HG03066 (cell line): ENCODE measurements around the gene XRCC1.
"Not testable (repeated sequence)": the region's sequence is repeated elsewhere in the genome, so short reads cannot be mapped to it uniquely, and the experiment has no call there.

Source experiments
- ATAC-seq: cut with Tn5 transposase; IDR thresholded peaks from one replicate; pipeline ENCODE4 v1.9.1; 2021; ENCODE audit warnings: low read depth; ENCODE audit not compliant: unreplicated experiment

Gene XRCC1

DNA sequence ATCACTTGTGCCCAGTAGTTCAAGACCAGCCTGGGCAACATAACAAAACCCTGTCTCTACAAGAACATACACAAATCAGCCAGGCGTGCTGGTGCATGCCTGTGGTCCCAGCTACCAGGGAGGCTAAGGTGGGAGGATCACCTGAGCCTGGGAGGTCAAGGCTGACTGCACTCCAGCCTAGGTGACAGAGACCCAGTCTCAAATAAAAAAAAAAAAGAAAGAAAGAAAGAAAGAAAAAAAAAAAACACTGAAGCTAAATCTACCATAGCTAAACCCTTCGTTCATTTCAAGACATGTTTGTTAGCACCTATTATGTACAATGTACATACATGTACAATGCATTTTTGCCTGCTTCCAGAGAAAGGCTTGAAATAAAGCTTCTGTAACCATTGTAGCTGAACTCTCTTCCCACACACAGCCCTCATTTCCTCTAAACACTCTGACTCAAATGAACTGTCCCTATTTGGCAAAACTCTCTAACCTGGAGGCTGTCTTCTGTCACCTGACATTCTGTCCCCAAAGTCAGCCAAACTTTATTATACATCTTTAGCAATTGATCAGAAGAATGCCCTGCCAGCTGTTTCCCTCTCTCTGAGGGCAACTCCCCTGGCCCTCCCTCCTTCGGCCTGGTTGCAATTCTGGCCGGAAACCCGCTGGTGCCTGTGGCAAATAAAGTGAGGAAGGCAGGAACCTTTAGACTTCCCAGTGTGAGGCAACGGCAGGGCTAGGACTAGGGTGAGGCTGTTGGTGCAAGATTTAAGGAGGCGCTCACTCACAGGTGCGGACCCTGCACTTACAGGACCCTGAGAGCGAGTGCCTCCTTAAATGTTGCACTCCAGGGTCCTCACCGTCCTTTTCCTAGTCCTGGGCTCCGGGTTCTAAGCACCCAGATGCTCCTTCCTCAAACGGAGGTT lies 50.1 kb downstream of the XRCC1 start:
- ATAC-seq, result no peak

DNA sequence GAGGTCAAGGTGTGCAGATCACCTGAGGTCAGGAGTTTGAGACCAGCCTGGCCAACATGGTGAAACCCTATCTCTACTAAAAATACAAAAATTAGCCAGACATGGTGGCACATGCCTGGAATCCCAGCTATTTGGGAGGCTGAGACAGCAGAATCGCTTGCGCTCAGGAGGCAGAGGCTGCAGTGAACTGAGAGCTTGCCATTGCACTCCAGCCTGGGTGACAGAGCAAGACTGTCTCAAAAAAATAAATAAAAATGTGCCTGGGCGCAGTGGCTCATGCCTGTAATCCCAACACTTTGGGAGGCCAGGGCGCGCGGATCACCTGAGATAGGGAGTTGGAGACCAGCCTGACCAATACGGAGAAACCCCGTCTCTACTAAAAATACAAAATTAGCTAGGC lies 51.6 kb downstream of the XRCC1 start:
- not testable (repeated sequence) for ATAC-seq

DNA sequence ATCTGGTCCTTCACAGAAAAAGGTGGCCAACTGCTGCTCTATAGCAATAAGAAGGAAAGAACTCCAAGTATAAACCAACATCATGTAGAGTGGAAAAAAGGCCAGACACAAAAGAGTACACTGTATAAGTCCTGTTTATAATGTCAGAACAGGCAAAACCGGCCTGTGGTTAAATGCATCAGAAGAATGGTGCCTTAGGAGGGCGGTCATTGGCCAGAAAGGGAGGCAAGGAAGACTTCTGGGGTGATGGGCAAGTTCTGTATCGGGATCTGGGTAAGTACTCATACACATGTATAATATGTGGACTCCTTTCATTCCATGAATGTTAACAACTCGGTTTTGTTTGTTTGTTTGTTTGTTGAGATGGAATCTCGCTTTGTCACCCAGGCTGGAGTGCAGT lies 52.4 kb downstream of the XRCC1 start:
- no peak for ATAC-seq

DNA sequence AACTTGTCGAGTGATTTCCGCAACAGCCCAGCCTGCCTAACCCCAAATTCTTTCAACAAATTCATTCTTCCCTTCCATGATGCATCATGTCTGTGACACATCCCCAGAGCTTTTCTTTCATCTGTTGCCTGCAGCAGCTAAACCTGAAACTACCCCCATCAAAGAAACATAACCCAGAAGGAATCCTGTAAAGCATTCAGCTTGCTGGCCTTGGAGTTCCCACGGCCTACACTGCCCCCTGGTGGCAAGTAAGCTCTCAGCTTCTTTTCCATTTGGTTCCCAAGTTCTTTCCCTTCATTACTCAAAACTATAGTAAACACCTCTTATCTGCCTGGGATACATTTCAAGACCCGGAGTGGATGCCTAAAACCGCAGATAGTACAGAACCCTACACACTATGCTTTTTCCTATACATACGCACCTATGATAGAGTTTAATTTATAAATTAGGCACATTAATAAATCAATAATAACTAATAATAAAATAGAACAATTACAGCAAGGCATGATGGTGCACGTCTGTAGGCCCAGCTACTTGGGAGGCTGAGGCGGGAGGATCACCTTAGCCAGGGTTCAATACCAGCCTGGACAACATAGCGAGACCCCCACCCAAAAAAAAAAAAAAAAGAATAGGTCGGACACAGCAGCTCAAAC lies 55.8 kb downstream of the XRCC1 start:
- no peak for ATAC-seq

GRCh38 chr19:43518051-43518450 lies 57.3 kb downstream of the XRCC1 start:
- no peak for ATAC-seq

GRCh38 chr19:43512399-43512798 lies 62.9 kb downstream of the XRCC1 start:
- not testable (repeated sequence) for ATAC-seq

- no peak for ATAC-seq
Measured at GRCh38 chr19:43511324-43511723, 64.0 kb downstream of the XRCC1 start.

DNA sequence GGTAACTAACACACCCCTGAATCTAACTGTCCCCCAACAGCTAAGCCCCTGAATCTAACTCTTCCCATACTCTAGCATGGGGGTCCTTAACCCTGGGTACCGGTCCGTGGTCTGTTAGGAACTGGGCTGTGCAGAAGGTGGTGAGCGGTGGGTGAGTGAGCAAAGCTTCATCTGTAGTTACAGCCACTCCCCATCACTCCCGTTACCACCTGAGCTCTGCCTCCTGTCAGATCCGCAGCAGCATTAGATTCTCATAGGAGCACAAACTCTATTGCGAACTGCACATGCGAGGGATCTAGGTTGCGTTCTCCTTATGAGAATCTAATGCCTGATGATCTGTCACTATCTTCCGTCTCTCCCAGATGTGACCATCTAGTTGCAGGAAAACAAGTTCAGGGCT lies 64.6 kb downstream of the XRCC1 start:
- no peak for ATAC-seq

GRCh38 chr19:43507880-43508279 lies 67.4 kb downstream of the XRCC1 start:
- no peak for ATAC-seq

DNA sequence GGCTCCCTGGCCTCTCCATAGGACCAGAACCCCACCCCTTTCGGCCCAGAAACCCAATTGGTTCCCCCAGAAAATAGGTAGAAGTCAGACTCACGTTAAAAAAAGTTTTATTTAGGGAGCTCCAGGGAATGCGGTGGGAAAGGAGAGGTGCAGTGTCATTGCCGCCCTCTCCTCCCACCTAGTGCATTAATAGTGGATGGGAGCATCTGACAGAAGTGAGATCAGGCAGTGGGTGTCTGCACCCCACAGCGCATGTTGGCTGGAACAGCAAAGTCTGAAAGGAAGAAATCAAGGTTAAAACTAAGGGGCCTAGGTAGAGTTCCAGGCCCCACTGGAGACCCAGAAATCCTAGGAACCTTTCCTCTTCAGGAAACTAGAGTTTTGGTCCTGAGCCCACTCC lies 68.7 kb downstream of the XRCC1 start:
- ATAC-seq, result no peak

DNA sequence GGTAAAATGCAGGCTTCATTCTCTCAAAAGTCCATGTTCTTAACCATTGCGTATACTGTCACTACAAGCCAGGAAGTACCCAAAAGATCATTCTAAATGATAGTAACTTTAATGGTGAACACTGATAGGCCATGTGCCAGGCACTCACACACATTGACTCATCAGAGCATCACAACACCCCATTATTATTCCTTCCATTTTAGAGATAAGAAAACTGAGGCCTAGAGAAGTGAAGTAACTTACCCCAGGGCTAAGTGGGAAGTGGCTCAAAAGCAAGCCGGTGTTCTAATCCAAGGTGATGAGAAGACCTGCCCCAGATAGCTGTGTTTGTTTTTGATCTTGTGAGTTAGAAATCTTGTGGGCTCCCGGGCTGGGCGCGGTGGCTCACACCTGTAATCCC lies 69.4 kb downstream of the XRCC1 start:
- no peak for ATAC-seq

DNA sequence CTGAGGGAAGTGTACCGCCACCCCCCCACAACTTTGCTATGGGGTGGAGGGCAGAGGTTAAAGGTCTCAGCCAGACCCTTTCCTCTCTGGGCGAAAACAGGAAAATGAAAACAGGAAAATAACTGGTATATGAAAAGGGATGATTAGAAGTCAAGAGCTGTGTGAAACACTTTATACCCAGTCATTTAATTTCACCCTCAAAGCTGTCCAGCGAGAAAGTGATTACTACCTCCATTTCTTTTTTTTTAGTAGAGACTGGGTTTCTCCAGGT lies 70.2 kb downstream of the XRCC1 start:
- ATAC-seq, result no peak

GRCh38 chr19:43504426-43505185 lies 70.7 kb downstream of the XRCC1 start, which contains the start of gene PHLDB3:
Gene PHLDB3 (minus strand): TSS chr19:43504746. CDS start chr19:43504118, 628 bp downstream.
- ATAC-seq, result peak; percentile 23

DNA sequence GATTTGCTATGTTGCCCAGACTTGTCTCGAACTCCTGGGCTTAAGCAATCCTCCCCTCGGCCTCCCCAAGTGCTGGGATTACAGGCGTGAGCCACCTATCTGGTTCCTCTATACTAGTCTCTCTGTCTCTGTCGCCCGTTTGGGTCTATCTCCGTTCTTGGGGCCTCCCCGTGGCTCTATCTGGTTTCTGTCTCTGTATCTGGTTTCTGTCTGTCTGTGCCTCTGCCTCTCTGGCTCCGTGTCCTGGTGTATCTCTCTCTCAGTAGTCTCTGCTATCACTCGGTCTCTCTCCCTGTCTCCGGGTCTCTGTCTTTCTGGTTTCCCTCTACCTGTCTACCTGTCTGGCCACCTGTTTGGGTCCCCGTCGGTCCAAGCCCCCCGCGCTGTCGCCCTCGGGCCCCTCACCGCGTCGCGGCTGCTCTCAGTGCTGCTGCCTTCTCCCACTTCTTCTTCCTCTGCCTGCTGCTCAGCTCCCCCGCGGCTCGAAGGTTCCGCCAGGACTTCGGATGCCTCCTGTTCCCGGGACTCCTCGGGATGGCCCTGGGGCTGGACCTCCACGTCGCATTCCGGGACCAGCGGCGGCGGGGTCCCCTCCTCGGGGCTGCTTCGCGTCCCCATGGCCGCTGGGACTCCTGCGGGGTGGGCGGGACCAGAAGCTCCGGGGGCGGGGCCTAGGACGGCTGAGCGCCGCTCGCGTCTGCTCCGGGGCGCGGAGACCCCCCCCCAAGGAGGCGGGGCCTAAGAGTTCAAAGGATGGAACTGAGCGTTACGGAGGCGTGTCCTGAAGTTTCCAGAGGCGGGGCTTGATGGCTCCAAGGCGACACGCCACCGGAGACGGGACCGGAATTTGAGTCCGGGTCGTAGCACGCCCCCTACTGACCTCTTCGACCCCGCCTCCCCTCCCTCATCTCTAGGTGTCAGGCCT lies 71.6 kb downstream of the XRCC1 start:
- peak; percentile 87 for ATAC-seq

DNA sequence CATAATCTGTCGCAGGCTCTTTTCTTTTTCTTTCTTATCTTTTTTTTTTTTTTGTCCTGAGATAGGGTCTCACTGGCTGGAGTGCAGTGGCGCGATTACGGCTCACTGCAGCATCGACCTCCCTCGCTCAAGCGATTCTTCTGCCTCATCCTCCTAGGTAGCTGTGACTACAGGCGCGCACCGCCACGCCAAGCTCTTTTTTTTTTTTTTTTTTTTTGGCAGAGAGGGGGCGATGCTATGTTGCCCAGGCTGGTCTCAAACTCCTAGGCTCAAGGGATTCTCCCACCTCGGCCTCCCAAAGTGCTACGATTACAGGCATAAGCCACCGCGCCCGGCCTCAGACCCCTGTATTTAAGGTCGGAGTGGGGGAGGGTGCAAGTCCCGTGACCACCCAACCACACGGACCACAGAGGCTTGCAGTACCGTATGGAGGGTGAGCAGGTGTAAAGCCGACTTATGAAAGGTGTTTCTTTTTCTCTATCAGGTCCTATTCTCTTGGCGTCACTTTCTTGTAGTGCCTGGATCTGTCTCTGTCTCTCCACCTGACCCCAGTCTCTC lies 72.8 kb downstream of the XRCC1 start:
- no peak for ATAC-seq

DNA sequence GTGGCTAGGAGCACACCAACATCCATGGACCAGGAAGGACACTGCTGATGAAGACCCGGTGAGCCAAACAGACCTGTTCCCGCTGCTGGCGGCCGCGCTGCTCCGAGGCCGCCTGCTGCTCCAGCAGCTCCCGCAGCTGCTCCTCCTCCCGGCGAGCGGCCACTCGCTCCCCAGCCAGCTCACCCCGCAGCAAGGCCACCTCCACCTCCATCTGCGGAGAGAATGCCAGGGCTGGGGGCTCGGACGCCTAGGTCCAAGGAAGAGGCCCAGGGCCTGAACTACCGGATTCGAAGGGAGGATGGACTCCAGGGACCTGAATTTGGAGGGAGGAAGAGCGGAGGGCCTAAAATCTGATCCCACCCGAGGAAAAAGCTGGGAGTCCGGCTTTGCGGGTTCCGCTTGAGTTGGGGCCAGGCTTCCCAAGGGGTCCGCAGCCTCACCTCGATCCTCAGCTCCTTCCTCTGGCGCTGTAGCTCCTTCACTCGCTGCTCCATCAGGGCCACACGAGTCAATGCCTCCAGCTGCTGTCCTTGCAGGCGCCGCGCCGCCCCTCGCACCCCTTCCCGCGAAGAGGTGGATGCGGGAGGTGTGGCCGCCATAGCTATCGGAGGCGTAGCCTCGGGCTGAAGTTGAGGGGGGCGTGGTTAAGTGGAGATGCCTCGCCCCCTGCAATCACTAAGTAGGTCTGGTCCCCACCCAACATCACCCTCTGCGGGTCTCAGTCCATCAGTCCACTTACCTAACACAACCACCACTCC lies 73.5 kb downstream of the XRCC1 start:
- ATAC-seq, result no peak

DNA sequence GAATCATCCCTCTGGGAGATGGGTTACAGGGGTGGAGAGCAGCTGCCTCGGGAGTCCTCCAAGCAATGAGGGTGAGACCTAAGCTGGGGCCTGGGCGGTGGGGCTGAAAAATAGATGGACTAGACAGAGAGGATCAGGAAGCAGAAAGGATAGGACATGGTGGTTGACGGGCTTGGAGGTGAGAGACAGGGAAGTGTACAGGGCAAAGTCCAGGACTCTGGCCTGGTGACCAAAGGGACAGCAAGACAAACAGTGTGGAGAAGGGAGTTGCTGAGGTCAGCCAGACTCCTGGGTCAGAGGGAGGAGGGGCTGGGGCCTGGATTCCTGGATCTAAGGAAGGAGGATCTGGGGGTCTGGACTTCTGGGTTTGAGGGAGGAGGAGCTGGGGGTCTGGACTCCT lies 76.3 kb downstream of the XRCC1 start:
- no peak for ATAC-seq

- no peak for ATAC-seq
Measured at GRCh38 chr19:43498233-43498842, 77.0 kb downstream of the XRCC1 start.

GRCh38 chr19:43496960-43497359 lies 78.4 kb downstream of the XRCC1 start:
- no peak for ATAC-seq
